Activated CD4-positive, alpha-beta T cell treated with anti-CD3 and anti-CD28 coated beads for 36 hours (primary cell): ENCODE measurements around the gene TFRC. TPM values are rescaled to one million over a fixed set of nuclear protein-coding genes. Genes with fewer than 3 reads are reported as not detected.
A peak's percentile ranks its signal among the peaks of the same experiment; 100 is the strongest.
"Not testable (repeated sequence)": the region's sequence is repeated elsewhere in the genome, so short reads cannot be mapped to it uniquely, and the experiment has no call there.

Experiments used
- ATAC-seq: fragments of 200-7000 bp; cut with Tn5 transposase; one replicate; pipeline ENCODE4 v1.10.0; 2021; ENCODE audit warnings: mild to moderate bottlenecking, moderate library complexity
- CTCF ChIA-PET: fragments of 350-600 bp; sonication (Branson Sonifier 250); formaldehyde crosslinking; loops from one replicate; lab custom pipeline; 2021; ENCODE audit warnings: antibody characterized with exemption; lab: Charles Lee
- POLR2A ChIA-PET: fragments of 350-600 bp; sonication (Branson Sonifier 250); formaldehyde crosslinking; loops from one replicate; lab custom pipeline; 2021; ENCODE audit warnings: antibody characterized with exemption, inconsistent platforms; lab: Charles Lee
- DNase-seq: peaks from one replicate; pipeline ENCODE4 v3.0.0-alpha.2; 2020
- H3K27ac Mint-ChIP-seq: one replicate; pipeline ENCODE4 v1.8.0; 2021; ENCODE audit warnings: mixed read lengths
- H3K27me3 Mint-ChIP-seq: one replicate; pipeline ENCODE4 v1.8.0; 2021; ENCODE audit warnings: mixed read lengths
- H3K36me3 Mint-ChIP-seq: one replicate; pipeline ENCODE4 v1.8.0; 2021; ENCODE audit warnings: low read depth, mixed read lengths
- H3K4me1 Mint-ChIP-seq: one replicate; pipeline ENCODE4 v1.8.0; 2021; ENCODE audit warnings: mixed read lengths
- H3K4me3 Mint-ChIP-seq: one replicate; pipeline ENCODE4 v1.8.0; 2021; ENCODE audit warnings: mild to moderate bottlenecking, moderate library complexity, mixed read lengths
- H3K9me3 Mint-ChIP-seq: one replicate; pipeline ENCODE4 v1.8.0; 2021; ENCODE audit warnings: low read depth, mixed read lengths
- intact Hi-C, 2 experiments: fragments of 100-400 bp; cut with DNase I in 1 of 2; cut with micrococcal nuclease in 1 of 2; formaldehyde crosslinking; loops; one replicate each; pipeline versions ENCODE4 v1.14.2 to v1.15.1; 2022 to 2024; cut with DNase I, micrococcal nuclease
- total RNA-seq, 2 experiments: library from RNA; stranded (reverse); gene quantifications; one replicate each; pipeline ENCODE4 v1.2.3, GENCODE V29; 2021

Gene TFRC
- total RNA-seq, 2 experiments from 2014 or later: 373 to 520 TPM

DNA sequence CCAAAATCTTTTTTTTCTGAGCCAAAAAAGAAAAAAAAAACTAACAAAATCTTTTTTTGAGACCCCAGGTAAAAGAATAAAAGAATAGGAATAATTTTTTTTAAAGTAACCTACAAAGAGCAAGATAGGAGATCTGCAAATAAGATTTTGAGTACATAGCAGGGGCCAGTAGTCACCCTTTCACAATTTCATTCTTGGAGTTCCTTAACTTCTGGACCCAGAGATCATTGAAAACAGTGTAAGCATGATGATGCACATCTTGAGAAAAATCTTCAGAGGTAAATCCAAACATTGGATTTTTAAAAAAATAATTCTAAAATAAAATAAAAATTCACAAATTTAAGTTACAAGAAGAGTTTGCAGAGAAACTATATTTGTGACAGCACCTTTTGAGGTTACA lies 18.8 kb downstream of the TFRC start:
- CTCF ChIA-PET: interaction anchor here (1.6 kb wide), 1 partner anchor 10 kb away, joined by 10 read pairs; no protein-coding TSS in a partner anchor
- Mint-ChIP-seq H3K36me3 (peaks cover 86% of the 10 kb centered on the region), H3K27me3 (no peaks in the 10 kb centered on the region), H3K4me3 (no peak overlapping the region), H3K27ac (peak overlapping the region; percentile 64), H3K4me1 (peaks cover 7% of the 10 kb centered on the region), H3K9me3 (no peaks in the 10 kb centered on the region)
- DNase-seq: no peak
- intact Hi-C loops: no loop called here
- POLR2A ChIA-PET: interaction anchor here (0.7 kb wide), 1 partner anchor 13 kb away, joined by 6 read pairs; no protein-coding TSS in a partner anchor
- no peak for ATAC-seq

- Mint-ChIP-seq H3K4me1 (peaks cover 7% of the 10 kb centered on the region), H3K27ac (no peak overlapping the region), H3K9me3 (no peaks in the 10 kb centered on the region), H3K27me3 (no peaks in the 10 kb centered on the region), H3K36me3 (peaks cover 84% of the 10 kb centered on the region), H3K4me3 (no peak overlapping the region)
- ATAC-seq (no peak), DNase-seq (no peak)
- intact Hi-C loops: no loop called here
- ChIA-PET POLR2A (interaction anchor here (0.6 kb wide), 1 partner anchor 18 kb away, joined by 5 read pairs; no protein-coding TSS in a partner anchor), CTCF (interaction anchor here (1.2 to 1.3 kb wide), 2 partner anchors 10 to 12 kb away, joined by 4 to 7 read pairs; no protein-coding TSS in a partner anchor)
Observed at GRCh38 chr3:196060834-196061233, 21.1 kb downstream of the TFRC start.

GRCh38 chr3:196057760-196058331 lies 24.0 kb downstream of the TFRC start:
- POLR2A ChIA-PET: no interaction called here

DNA sequence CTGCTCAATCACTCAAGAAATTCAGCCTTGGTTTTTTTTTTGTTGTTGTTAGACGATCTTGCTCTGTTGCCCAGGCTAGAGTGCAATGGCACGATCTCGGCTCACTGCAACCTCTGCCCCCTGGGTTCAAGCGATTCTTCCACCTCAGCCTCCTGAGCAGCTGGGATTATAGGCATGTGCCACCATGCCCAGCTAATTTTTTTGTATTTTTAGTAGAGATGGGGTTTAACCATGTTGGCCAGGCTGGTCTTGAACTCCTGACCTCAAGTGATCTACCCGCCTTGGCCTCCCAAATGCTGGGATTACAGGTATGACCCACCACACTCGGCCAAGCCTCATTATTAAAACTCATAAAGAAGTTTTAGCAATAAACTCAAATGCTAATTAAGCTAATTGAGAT lies 25.5 kb downstream of the TFRC start:
- POLR2A ChIA-PET: interaction anchor here (1.7 kb wide), 1 partner anchor 14 kb away, joined by 4 read pairs; no protein-coding TSS in a partner anchor
- peak overlapping the region; percentile 13 for H3K27ac Mint-ChIP-seq

More at GRCh38 chr3:196057760-196058331, 24.0 kb downstream of the TFRC start:
- Mint-ChIP-seq H3K4me1 (no peaks in the 10 kb centered on the region), H3K27me3 (no peaks in the 10 kb centered on the region), H3K36me3 (peaks cover 80% of the 10 kb centered on the region), H3K4me3 (no peak overlapping the region), H3K27ac (no peak overlapping the region), H3K9me3 (no peaks in the 10 kb centered on the region)
- ATAC-seq (no peak), DNase-seq (no peak)
- CTCF ChIA-PET: interaction anchor here (0.6 to 10.5 kb wide), 3 partner anchors 13 to 300 kb away, joined by 3 to 83 read pairs (median 4); no protein-coding TSS in a partner anchor
- intact Hi-C loops: no loop called here

DNA sequence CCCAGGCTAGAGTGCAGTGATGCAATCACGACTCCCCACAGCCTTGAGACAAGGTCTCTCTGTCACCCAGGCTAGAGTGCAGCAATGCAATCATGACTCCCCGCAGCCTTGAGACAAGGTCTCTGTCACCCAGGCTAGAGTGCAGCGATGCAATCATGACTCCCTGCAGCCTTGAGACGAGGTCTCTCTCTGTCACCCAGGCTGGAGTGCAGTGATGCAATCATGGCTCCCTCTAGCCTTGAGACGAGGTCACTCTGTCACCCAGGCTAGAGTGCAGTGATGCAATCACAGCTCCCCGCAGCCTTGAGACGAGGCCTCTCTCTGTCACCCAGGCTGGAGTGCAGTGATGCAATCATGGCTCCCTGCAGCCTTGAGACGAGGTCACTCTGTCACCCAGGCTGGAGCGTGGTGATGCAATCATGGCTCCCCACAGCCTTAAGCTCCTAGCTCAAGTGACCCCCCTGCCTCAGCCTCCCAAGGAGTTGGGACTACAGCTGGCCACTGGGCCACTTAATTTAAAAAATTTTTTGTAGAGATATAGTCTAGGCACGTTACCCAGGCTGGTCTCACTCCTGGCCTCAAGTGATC lies 26.1 kb downstream of the TFRC start:
- H3K4me1 Mint-ChIP-seq: no peaks in the 10 kb centered on the region
- intact Hi-C loops: no loop called here
- peaks cover 83% of the 10 kb centered on the region for H3K36me3 Mint-ChIP-seq
- H3K27me3 Mint-ChIP-seq: no peaks in the 10 kb centered on the region
- no peak overlapping the region for H3K4me3 Mint-ChIP-seq
- DNase-seq (no peak), ATAC-seq (peak; percentile 63)
- H3K9me3 Mint-ChIP-seq: no peaks in the 10 kb centered on the region
- H3K27ac Mint-ChIP-seq: peak overlapping the region; percentile 38
- ChIA-PET POLR2A (interaction anchor here (1.7 kb wide), 1 partner anchor 15 kb away, joined by 4 read pairs; no protein-coding TSS in a partner anchor), CTCF (interaction anchor here (1.0 to 10.5 kb wide), 2 partner anchors 10 to 15 kb away, joined by 3 to 83 read pairs; no protein-coding TSS in a partner anchor)

More for the DNA sequence above, 25.5 kb downstream of the TFRC start:
- intact Hi-C loops, H3K4me3 Mint-ChIP-seq, ATAC-seq, H3K4me1 Mint-ChIP-seq, H3K27me3 Mint-ChIP-seq, DNase-seq, H3K9me3 Mint-ChIP-seq: not testable (repeated sequence)
- peaks cover 82% of the 10 kb centered on the region for H3K36me3 Mint-ChIP-seq
- CTCF ChIA-PET: interaction anchor here (1.0 to 10.5 kb wide), 2 partner anchors 11 to 15 kb away, joined by 3 to 83 read pairs; no protein-coding TSS in a partner anchor

GRCh38 chr3:196055240-196055639 lies 26.6 kb downstream of the TFRC start:
- peaks cover 79% of the 10 kb centered on the region for H3K36me3 Mint-ChIP-seq
- H3K9me3 Mint-ChIP-seq: no peaks in the 10 kb centered on the region
- H3K4me3 Mint-ChIP-seq: no peak overlapping the region
- peak overlapping the region; percentile 38 for H3K27ac Mint-ChIP-seq
- no peaks in the 10 kb centered on the region for H3K4me1 Mint-ChIP-seq
- ChIA-PET CTCF (interaction anchor here (10.5 kb wide), 1 partner anchor 16 kb away, joined by 83 read pairs; no protein-coding TSS in a partner anchor), POLR2A (interaction anchor here (1.7 kb wide), 1 partner anchor 15 kb away, joined by 4 read pairs; no protein-coding TSS in a partner anchor)
- no peaks in the 10 kb centered on the region for H3K27me3 Mint-ChIP-seq
- intact Hi-C loops: no loop called here
- no peak for ATAC-seq
- DNase-seq: no peak

- intact Hi-C loops: no loop called here
- Mint-ChIP-seq H3K27me3 (no peaks in the 10 kb centered on the region), H3K4me3 (no peak overlapping the region), H3K36me3 (peaks cover 78% of the 10 kb centered on the region), H3K9me3 (no peaks in the 10 kb centered on the region), H3K4me1 (peaks cover 4% of the 10 kb centered on the region), H3K27ac (peak overlapping the region; percentile 2)
- ChIA-PET CTCF (interaction anchor here (10.5 kb wide), 1 partner anchor 16 kb away, joined by 83 read pairs; no protein-coding TSS in a partner anchor), POLR2A (interaction anchor here (1.7 kb wide), 1 partner anchor 16 kb away, joined by 4 read pairs; no protein-coding TSS in a partner anchor)
- DNase-seq (no peak), ATAC-seq (no peak)
Observed at GRCh38 chr3:196054661-196055060, 27.2 kb downstream of the TFRC start.

DNA sequence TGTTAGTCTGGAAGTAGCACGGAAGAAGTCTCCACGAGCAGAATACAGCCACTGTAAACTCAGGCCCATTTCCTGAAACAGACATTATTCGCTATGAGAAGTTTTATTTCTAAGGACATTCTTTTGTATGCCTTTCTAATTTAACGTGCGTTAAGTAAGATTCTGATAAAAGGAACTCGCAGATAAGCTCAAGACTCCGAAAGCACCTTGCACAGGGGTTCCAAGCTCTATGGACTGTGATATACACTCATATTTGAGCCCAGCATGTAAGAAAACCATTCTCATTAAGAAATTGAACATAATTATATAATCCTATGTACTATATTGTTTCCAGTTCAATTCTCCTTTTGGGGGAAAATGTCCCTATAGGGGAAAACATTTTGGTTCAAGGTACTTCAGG lies 28.4 kb downstream of the TFRC start:
- ChIA-PET CTCF (interaction anchor here (10.5 kb wide), 1 partner anchor 18 kb away, joined by 83 read pairs; no protein-coding TSS in a partner anchor), POLR2A (no interaction called here)
- intact Hi-C loops: no loop called here
- Mint-ChIP-seq H3K4me1 (peaks cover 6% of the 10 kb centered on the region), H3K9me3 (no peaks in the 10 kb centered on the region), H3K36me3 (peaks cover 74% of the 10 kb centered on the region), H3K27me3 (no peaks in the 10 kb centered on the region), H3K4me3 (no peak overlapping the region), H3K27ac (no peak overlapping the region)
- no peak for ATAC-seq
- no peak for DNase-seq

GRCh38 chr3:196051282-196052076 lies 30.4 kb downstream of the TFRC start:
- ATAC-seq: no peak
- Mint-ChIP-seq H3K4me3 (no peak overlapping the region), H3K4me1 (peaks cover 6% of the 10 kb centered on the region), H3K9me3 (no peaks in the 10 kb centered on the region), H3K36me3 (peaks cover 60% of the 10 kb centered on the region), H3K27ac (peak overlapping the region; percentile 75), H3K27me3 (no peaks in the 10 kb centered on the region)
- DNase-seq: no peak
- ChIA-PET CTCF (interaction anchor here (1.1 to 10.5 kb wide), 4 partner anchors 9 to 130 kb away, joined by 3 to 83 read pairs (median 4); no protein-coding TSS in a partner anchor), POLR2A (interaction anchor here (0.7 kb wide), 1 partner anchor 27 kb away, joined by 3 read pairs; no protein-coding TSS in a partner anchor)
- intact Hi-C loops: no loop called here

DNA sequence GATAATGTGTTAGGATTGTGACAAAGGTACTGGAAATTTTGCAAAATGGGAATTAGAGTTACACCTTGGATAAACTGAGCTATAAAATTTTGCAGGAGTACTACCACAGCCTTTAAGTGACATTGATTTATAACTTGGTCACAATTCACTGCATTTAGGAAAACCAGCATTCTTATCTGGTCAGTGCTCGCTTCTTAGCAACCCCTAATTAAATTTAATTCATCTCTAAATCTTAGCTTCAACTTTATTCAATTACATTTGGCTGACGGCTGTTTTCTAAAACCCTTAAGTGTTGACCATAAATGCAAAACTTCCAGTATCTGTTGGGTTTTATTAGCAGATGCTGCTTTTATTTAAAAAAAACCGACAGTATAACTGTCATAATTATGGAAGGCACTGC lies 31.3 kb downstream of the TFRC start:
- no peak for DNase-seq
- peaks cover 6% of the 10 kb centered on the region for H3K4me1 Mint-ChIP-seq
- ChIA-PET POLR2A (no interaction called here), CTCF (interaction anchor here (1.1 to 10.5 kb wide), 5 partner anchors 10 to 130 kb away, joined by 3 to 83 read pairs (median 4); no protein-coding TSS in a partner anchor)
- H3K9me3 Mint-ChIP-seq: no peaks in the 10 kb centered on the region
- no peak for ATAC-seq
- no peaks in the 10 kb centered on the region for H3K27me3 Mint-ChIP-seq
- peaks cover 53% of the 10 kb centered on the region for H3K36me3 Mint-ChIP-seq
- intact Hi-C loops: no loop called here
- no peak overlapping the region for H3K4me3 Mint-ChIP-seq
- H3K27ac Mint-ChIP-seq: no peak overlapping the region
